IMR-90 (cell line): ENCODE data around the gene CLPTM1L. TPM values are rescaled to one million over a fixed set of nuclear protein-coding genes. Genes with fewer than 3 reads are reported as not detected.

Source experiments
- ATAC-seq: fragments of 200-7000 bp; cut with Tn5 transposase; 2 replicates; pipeline ENCODE4 v1.9.1; 2020; ENCODE audit warnings: low read depth, mild to moderate bottlenecking, moderate library complexity
- BruUV-seq: library from RNA; stranded (reverse); fragments of 400-500 nt; replicated peaks from 2 replicates; lab custom pipeline; 2021; lab: Mats Ljungman, UMichigan
- CTCF ChIA-PET: fragments of 300-600 bp; formaldehyde crosslinking; extraction: SDS; loops from one replicate; lab custom pipeline; 2021; ENCODE audit warnings: antibody characterized with exemption; lab: Yijun Ruan, JAX
- POLR2A ChIA-PET: fragments of 300-600 bp; sonication (Branson Sonifier 250); formaldehyde crosslinking; loops from one replicate; lab custom pipeline; 2022; ENCODE audit warnings: antibody characterized with exemption; ENCODE audit not compliant: unreplicated experiment; lab: Charles Lee
- DNase-seq: peaks from one replicate; pipeline ENCODE4 v3.0.0; 2013
- H2AFZ ChIP-seq: replicated peaks from 2 replicates; pipeline ENCODE3; 2013; ENCODE audit warnings: low read length, mild to moderate bottlenecking; ENCODE audit not compliant: poor library complexity
- H2AK5ac ChIP-seq: 2 replicates; pipeline ENCODE4 v1.6.1; 2013; ENCODE audit warnings: low read depth, low read length, inconsistent platforms
- H2AK9ac ChIP-seq: replicated peaks from 2 replicates; pipeline ENCODE3; 2013; ENCODE audit warnings: mild to moderate bottlenecking, low read depth, low read length, moderate library complexity; ENCODE audit not compliant: poor library complexity
- H2BK120ac ChIP-seq: 2 replicates; pipeline ENCODE4 v1.6.1; 2013; ENCODE audit warnings: low read depth, low read length, inconsistent platforms
- H2BK15ac ChIP-seq: 3 replicates; pipeline ENCODE4 v1.6.1; 2013; ENCODE audit warnings: low read depth, low read length, inconsistent platforms
- H2BK20ac ChIP-seq: 2 replicates; pipeline ENCODE4 v1.6.1; 2013; ENCODE audit warnings: low read depth, mild to moderate bottlenecking, inconsistent platforms, low read length, moderate library complexity
- H2BK5ac ChIP-seq: 2 replicates; pipeline ENCODE4 v1.6.1; 2013; ENCODE audit warnings: mild to moderate bottlenecking, low read depth, low read length, inconsistent platforms; ENCODE audit not compliant: poor library complexity, severe bottlenecking
- H3K14ac ChIP-seq: replicated peaks from 2 replicates; pipeline ENCODE4 v1.6.1; 2013; ENCODE audit warnings: low read depth, low read length, inconsistent platforms
- H3K18ac ChIP-seq: 2 replicates; pipeline ENCODE4 v1.6.1; 2013; ENCODE audit warnings: low read depth, low read length, control low read depth
- H3K23ac ChIP-seq: 2 replicates; pipeline ENCODE4 v1.6.1; 2013; ENCODE audit warnings: low read depth, low read length, inconsistent platforms
- H3K27ac ChIP-seq: 2 replicates; pipeline ENCODE4 v1.5.1; 2013; ENCODE audit warnings: mild to moderate bottlenecking, control low read depth, low read length; ENCODE audit not compliant: insufficient read depth
- H3K27me3 ChIP-seq: 2 replicates; pipeline ENCODE4 v1.6.1; 2013; ENCODE audit warnings: low read length; ENCODE audit not compliant: control insufficient read depth, insufficient read depth
- H3K36me3 ChIP-seq: 2 replicates; pipeline ENCODE4 v1.6.1; 2013; ENCODE audit warnings: low read length, mixed read lengths; ENCODE audit not compliant: control insufficient read depth, insufficient read depth
- H3K4ac ChIP-seq: 2 replicates; pipeline ENCODE4 v1.6.1; 2013; ENCODE audit warnings: low read depth, low read length, inconsistent platforms
- H3K4me1 ChIP-seq: 2 replicates; pipeline ENCODE4 v1.6.1; 2013; ENCODE audit warnings: low read length, mixed read lengths; ENCODE audit not compliant: control insufficient read depth, insufficient read depth
- H3K4me2 ChIP-seq: 2 replicates; pipeline ENCODE4 v1.6.1; 2013; ENCODE audit warnings: low read depth, mild to moderate bottlenecking, control low read depth, low read length, moderate library complexity
- H3K4me3 ChIP-seq: 2 replicates; pipeline ENCODE4 v1.5.1; 2013; ENCODE audit warnings: low read depth, mild to moderate bottlenecking, control low read depth, low read length, moderate library complexity; ENCODE audit not compliant: insufficient read depth
- H3K56ac ChIP-seq: 2 replicates; pipeline ENCODE4 v1.6.1; 2013; ENCODE audit warnings: low read length, inconsistent platforms; ENCODE audit not compliant: insufficient read depth; ENCODE audit errors: extremely low read depth
- H3K79me1 ChIP-seq, 2 experiments: 2 replicates each; pipeline ENCODE4 v1.6.1; 2013; ENCODE audit warnings: low read length in 2 of 2, inconsistent platforms in 1 of 2, low read depth in 1 of 2
- H3K9ac ChIP-seq: 2 replicates; pipeline ENCODE4 v1.6.1; 2013; ENCODE audit warnings: low read depth, low read length, control low read depth
- H3K9me1 ChIP-seq: 2 replicates; pipeline ENCODE4 v1.6.1; 2013; ENCODE audit warnings: low read length, inconsistent platforms; ENCODE audit not compliant: insufficient read depth
- H3K9me3 ChIP-seq: 2 replicates; pipeline ENCODE4 v1.6.1; 2013; ENCODE audit warnings: low read length; ENCODE audit not compliant: control insufficient read depth, insufficient read depth
- H4K20me1 ChIP-seq: 2 replicates; pipeline ENCODE4 v1.6.1; 2013; ENCODE audit warnings: low read length, inconsistent platforms; ENCODE audit not compliant: insufficient read depth
- H4K5ac ChIP-seq: 2 replicates; pipeline ENCODE4 v1.6.1; 2013; ENCODE audit warnings: mild to moderate bottlenecking, low read depth, low read length, control low read depth
- H4K8ac ChIP-seq, 2 experiments: 2 replicates each; pipeline ENCODE4 v1.6.1; 2013; ENCODE audit warnings: low read depth in 2 of 2, low read length in 2 of 2, control low read depth in 1 of 2, inconsistent platforms in 1 of 2
- H4K91ac ChIP-seq: 2 replicates; pipeline ENCODE4 v1.6.1; 2013; ENCODE audit warnings: low read depth, low read length, inconsistent platforms; ENCODE audit not compliant: insufficient read depth
- BHLHE40 ChIP-seq: fragments of 150-350 bp; IDR thresholded peaks from 2 replicates; pipeline ENCODE4 v1.6.1; 2016; ENCODE audit warnings: mild to moderate bottlenecking, low read depth, low read length
- CEBPB ChIP-seq: IDR thresholded peaks from 2 replicates; pipeline ENCODE4 v1.6.1; 2012; ENCODE audit warnings: low read depth, low read length, improper control_type of control experiment
- CHD1 ChIP-seq: IDR thresholded peaks from 2 replicates; pipeline ENCODE4 v1.6.1; 2012; ENCODE audit warnings: low read depth, low read length, improper control_type of control experiment
- CTCF ChIP-seq: conservative IDR thresholded peaks from 2 replicates; pipeline ENCODE4 v1.5.1; 2012; ENCODE audit warnings: mild to moderate bottlenecking, low read depth, low read length, improper control_type of control experiment
- ELK1 ChIP-seq: fragments of 150-350 bp; IDR thresholded peaks from 2 replicates; pipeline ENCODE4 v1.6.1; 2016; ENCODE audit warnings: low read depth, mild to moderate bottlenecking, low read length, moderate library complexity, borderline replicate concordance
- FOS ChIP-seq: fragments of 150-350 bp; IDR thresholded peaks from 2 replicates; pipeline ENCODE4 v1.6.1; 2016; ENCODE audit warnings: low read depth, low read length
- MAFK ChIP-seq: IDR thresholded peaks from 2 replicates; pipeline ENCODE4 v1.6.1; 2012; ENCODE audit warnings: low read depth, low read length, improper control_type of control experiment
- MAZ ChIP-seq: IDR thresholded peaks from 2 replicates; pipeline ENCODE4 v1.6.1; 2012; ENCODE audit warnings: low read depth, mild to moderate bottlenecking, low read length, improper control_type of control experiment, moderate library complexity, borderline replicate concordance
- MXI1 ChIP-seq: IDR thresholded peaks from 2 replicates; pipeline ENCODE4 v1.6.1; 2012; ENCODE audit warnings: low read depth, mild to moderate bottlenecking, low read length, moderate library complexity, borderline replicate concordance
- NFE2L2 ChIP-seq: fragments of 150-350 bp; IDR thresholded peaks from 2 replicates; pipeline ENCODE4 v1.6.1; 2016; ENCODE audit warnings: low read depth, mild to moderate bottlenecking, low read length
- POLR2A ChIP-seq: IDR thresholded peaks from 2 replicates; pipeline ENCODE4 v1.6.1; 2012; ENCODE audit warnings: mild to moderate bottlenecking, low read depth, low read length
- RAD21 ChIP-seq: IDR thresholded peaks from 2 replicates; pipeline ENCODE4 v1.6.1; 2012; ENCODE audit warnings: low read length, improper control_type of control experiment
- RCOR1 ChIP-seq: IDR thresholded peaks from 2 replicates; pipeline ENCODE4 v1.6.1; 2012; ENCODE audit warnings: mild to moderate bottlenecking, low read length, improper control_type of control experiment; ENCODE audit not compliant: insufficient replicate concordance
- RFX5 ChIP-seq: IDR thresholded peaks from 2 replicates; pipeline ENCODE4 v1.8.0; 2012; ENCODE audit warnings: low read depth, mild to moderate bottlenecking, low read length, moderate library complexity
- SMC3 ChIP-seq: fragments of 150-350 bp; IDR thresholded peaks from 2 replicates; pipeline ENCODE4 v1.6.1; 2016; ENCODE audit warnings: low read depth, mild to moderate bottlenecking, antibody characterized with exemption, low read length, moderate library complexity
- USF2 ChIP-seq: fragments of 150-350 bp; IDR thresholded peaks from 2 replicates; pipeline ENCODE4 v1.6.1; 2017; ENCODE audit warnings: mild to moderate bottlenecking, antibody characterized with exemption, low read length, low read depth
- WGBS, 2 experiments: methylation state at CpG; one replicate each; pipeline versions ENCODE4 v1.1.5 to v1.1.7; 2013; ENCODE audit warnings: missing lambda C conversion rate in 2 of 2; ENCODE audit not compliant: insufficient read length in 1 of 2; ENCODE audit errors: extremely low coverage in 2 of 2; 5-methylcytosine and 5-hydroxymethylcytosine counted together
- dilution Hi-C: fragments of 300-500 bp; cut with HindIII; formaldehyde crosslinking; loops from one replicate; pipeline ENCODE4 v1.14.3; 2018; ENCODE audit warnings: low sequenced_read_pairs; ENCODE audit not compliant: unreplicated experiment
- in situ Hi-C: fragments of 300-500 bp; cut with MboI; formaldehyde crosslinking; loops from 3 replicates; pipeline ENCODE4 v1.14.3; 2019; ENCODE audit warnings: low sequenced_read_pairs, inconsistent platforms, mixed read lengths
- intact Hi-C: fragments of 100-400 bp; cut with micrococcal nuclease; formaldehyde crosslinking; loops from 2 replicates; pipeline ENCODE4 v1.10.0; 2022
- polyA plus RNA-seq, 3 experiments: library from polyadenylated mRNA; depleted of rRNA; stranded (reverse); fragments of >200 nt; gene quantifications; 2 replicates each; pipeline ENCODE4 v1.2.3, GENCODE V29; 2012; ENCODE audit warnings: low replicate concordance in 1 of 3
- total RNA-seq: library from RNA; depleted of rRNA; stranded (reverse); fragments of >200 nt; gene quantifications from 2 replicates; pipeline ENCODE4 v1.2.3, GENCODE V29; 2012

The CLPTM1L gene
- total and polyA plus RNA-seq, 2 of the 4 experiments (the other 2 are of a cell fraction) = 114 to 137 TPM

- Histone ChIP-seq H2BK5ac (no peak overlapping the region), H3K27ac (no peak overlapping the region), H3K4me1 (no peaks in the 10 kb centered on the region), H3K36me3 (no peaks in the 10 kb centered on the region), H2BK120ac (no peak overlapping the region), H3K18ac (no peak overlapping the region), H4K91ac (no peak overlapping the region), H2BK20ac (no peak overlapping the region), H3K9me1 (no peaks in the 10 kb centered on the region; the same call in 1 of the 2 replicates), H3K4me2 (no peak overlapping the region), H2BK15ac (no peak overlapping the region), H3K4ac (no peak overlapping the region), H2AK5ac (no peak overlapping the region), H4K20me1 (no peaks in the 10 kb centered on the region; the same call in 1 of the 2 replicates), H3K79me1 (no peaks in the 10 kb centered on the region), H2AK9ac (no peak overlapping the region), H3K9me3 (peaks cover 3% of the 10 kb centered on the region; the same call in 1 of the 2 replicates), H4K5ac (no peak overlapping the region), H4K8ac (no peak overlapping the region), H3K14ac (no peak overlapping the region), H3K56ac (no peak overlapping the region), H2AFZ (no peak overlapping the region), H3K4me3 (no peak overlapping the region), H3K27me3 (peaks cover 30% of the 10 kb centered on the region), H3K9ac (no peak overlapping the region), H3K23ac (no peak overlapping the region)
- no peak for TF ChIP-seq USF2
- no peak for TF ChIP-seq RFX5
- no peak for TF ChIP-seq MAFK
- no peak for TF ChIP-seq RCOR1
- TF ChIP-seq SMC3 = no peak
- TF ChIP-seq CEBPB = no peak
- TF ChIP-seq FOS = no peak
- no peak for TF ChIP-seq CHD1
- TF ChIP-seq RAD21 = no peak
- TF ChIP-seq BHLHE40 = no peak
- no peak for TF ChIP-seq NFE2L2
- TF ChIP-seq POLR2A = no peak
- no peak for TF ChIP-seq ELK1
- no peak for TF ChIP-seq CTCF
- TF ChIP-seq MAZ = no peak
- no peak for TF ChIP-seq MXI1
- WGBS, 2 experiments = no CpG with 5 or more reads among the region's 3 CpGs
- ChIA-PET CTCF (no interaction called here), POLR2A (no interaction called here)
- DNase-seq (no peak), ATAC-seq (no peak)
- BruUV-seq = no TSS peak
- intact Hi-C loops (no loop called here), in situ Hi-C loops (no loop called here), dilution Hi-C loops (no loop called here)
Measured at GRCh38 chr5:1376981-1377380, 32.1 kb upstream of the CLPTM1L start.
